ENCODE results near the gene ENAH.
"Not testable (repeated sequence)": the region's sequence is repeated elsewhere in the genome, so short reads cannot be mapped to it uniquely, and the experiment has no call there.

The ENAH gene

DNA sequence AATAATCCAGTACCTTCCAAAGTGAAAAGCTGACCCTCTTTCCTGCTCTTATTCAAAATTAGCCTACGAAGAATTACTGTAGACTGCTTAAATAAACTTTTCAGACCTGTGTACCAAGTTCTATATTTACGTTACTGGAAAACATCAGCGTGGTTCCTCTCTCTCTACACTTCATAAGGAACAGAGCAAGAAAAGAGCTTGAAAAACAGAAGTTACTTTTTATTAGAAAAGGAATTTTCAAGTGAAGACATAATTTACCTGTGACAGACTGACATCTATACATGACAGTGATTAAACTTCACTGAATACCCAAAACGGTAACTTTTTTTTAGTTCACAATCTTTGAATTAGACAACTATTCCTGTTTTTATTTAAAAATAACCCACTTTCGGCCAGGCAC, 2.7 kb downstream of the ENAH start:
- no peak overlapping the region for H3K27ac ChIP-seq (ENCODE audit: insufficient read depth in 1 of 2, low read depth in 1 of 2, low read length in 2 of 2, poor library complexity in 1 of 2, severe bottlenecking in 2 of 2)

DNA sequence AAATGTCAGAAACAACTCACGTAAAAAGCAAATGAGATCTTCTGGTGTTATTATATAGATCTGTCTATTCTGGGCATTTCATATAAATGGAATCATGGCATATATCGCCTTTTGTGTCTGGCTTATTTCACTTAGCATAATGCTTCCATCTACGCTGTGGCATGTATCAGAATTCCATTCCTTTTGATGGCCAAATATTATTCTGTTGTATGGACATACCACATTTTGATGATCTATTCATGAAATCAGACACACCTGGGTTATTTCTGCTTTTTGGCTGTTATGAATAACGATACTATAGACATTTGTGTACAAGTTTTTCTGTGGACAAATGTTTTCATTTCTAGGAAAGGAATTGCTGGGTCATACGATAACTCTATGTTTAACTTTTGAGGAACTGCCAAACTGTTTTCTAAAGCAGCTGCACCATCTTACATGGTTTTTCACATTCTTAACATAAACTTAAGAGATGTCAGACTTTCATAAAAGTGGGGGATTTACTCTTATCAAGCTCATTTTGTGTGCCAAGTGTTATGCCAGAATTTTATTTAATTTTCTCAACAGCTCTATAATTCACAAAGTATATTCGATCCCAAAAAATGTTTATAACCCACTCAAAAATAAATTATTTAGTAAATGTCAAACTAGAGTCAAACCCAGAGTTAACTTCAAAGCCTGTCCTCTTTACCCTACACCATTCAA, 7.6 kb downstream of the ENAH start:
- Histone ChIP-seq H3K9me3 (ENCODE audit: control extremely low read depth in 1 of 5, control insufficient read depth in 4 of 5, insufficient read depth in 2 of 5, low read depth in 1 of 5, low read length in 4 of 5) (peaks cover 0 to 3% (median 0%) of the 10 kb centered on the region in 5 experiments), H3K27me3 (replicated peaks in 2 of 5; ENCODE audit: control insufficient read depth in 4 of 5, insufficient read depth in 5 of 5, low read length in 4 of 5) (peaks cover 0 to 16% (median 2%) of the 10 kb centered on the region in 5 experiments), H3K4me3 (ENCODE audit: control insufficient read depth in 1 of 7, extremely low read depth in 1 of 7, insufficient read depth in 4 of 7, low read depth in 2 of 7, low read length in 6 of 7) (no peak overlapping the region), H3K36me3 (ENCODE audit: control insufficient read depth in 4 of 4, insufficient read depth in 4 of 4, low read length in 3 of 4) (no peaks in the 10 kb centered on the region), H3K4me1 (ENCODE audit: control extremely low read depth in 1 of 4, control insufficient read depth in 4 of 4, insufficient read depth in 4 of 4, low read length in 3 of 4) (no peaks in the 10 kb centered on the region), H3K27ac (ENCODE audit: insufficient read depth in 1 of 2, low read depth in 1 of 2, low read length in 2 of 2, poor library complexity in 1 of 2, severe bottlenecking in 2 of 2) (no peak overlapping the region)
- no peak for DNase-seq
- CTCF ChIA-PET, result no interaction called here
- POLR2A ChIA-PET, result no interaction called here
- WGBS (ENCODE audit: insufficient coverage), result 92% methylated on average over 2 of the region's 6 CpGs

More for the DNA sequence above, 2.7 kb downstream of the ENAH start:
- Histone ChIP-seq H3K4me1 (ENCODE audit: control extremely low read depth in 1 of 4, control insufficient read depth in 4 of 4, insufficient read depth in 4 of 4, low read length in 3 of 4) (peaks cover 0 to 16% (median 15%) of the 10 kb centered on the region in 4 experiments), H3K9me3 (ENCODE audit: control extremely low read depth in 1 of 5, control insufficient read depth in 4 of 5, insufficient read depth in 2 of 5, low read depth in 1 of 5, low read length in 4 of 5) (peaks cover 0 to 2% (median 0%) of the 10 kb centered on the region in 5 experiments), H3K36me3 (ENCODE audit: control insufficient read depth in 4 of 4, insufficient read depth in 4 of 4, low read length in 3 of 4) (no peaks in the 10 kb centered on the region), H3K4me3 (ENCODE audit: control insufficient read depth in 1 of 7, extremely low read depth in 1 of 7, insufficient read depth in 4 of 7, low read depth in 2 of 7, low read length in 6 of 7) (no peak overlapping the region), H3K27me3 (replicated peaks in 2 of 5; ENCODE audit: control insufficient read depth in 4 of 5, insufficient read depth in 5 of 5, low read length in 4 of 5) (peaks cover 3 to 48% (median 17%) of the 10 kb centered on the region in 5 experiments)
- 86% methylated on average over 2 of the region's 5 CpGs for WGBS (ENCODE audit: insufficient coverage)
- ChIA-PET POLR2A (no interaction called here), CTCF (interaction anchor here (1.9 kb wide), 1 partner anchor 10 kb away, joined by 6 read pairs; no protein-coding TSS in a partner anchor)
- DNase-seq, result no peak

DNA sequence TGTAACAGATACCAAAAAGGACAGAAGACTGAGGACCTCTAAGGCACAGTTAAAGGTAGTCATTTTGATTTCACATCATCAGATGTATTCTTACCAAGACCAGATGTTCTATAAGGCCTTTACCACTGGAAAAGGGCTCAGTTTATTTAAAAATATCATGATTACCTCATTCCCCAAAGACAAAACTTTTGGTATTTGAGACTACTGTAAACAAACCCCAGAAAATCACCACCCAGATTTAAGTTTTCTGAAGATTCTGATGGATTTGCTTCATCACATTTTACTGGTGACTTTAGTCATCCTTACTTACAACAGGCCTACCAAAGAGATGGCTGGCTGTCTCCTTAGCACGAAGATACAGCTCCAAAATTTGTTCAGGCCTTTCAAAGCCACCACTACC, 8.3 kb downstream of the ENAH start:
- CTCF ChIA-PET, result no interaction called here

DNA sequence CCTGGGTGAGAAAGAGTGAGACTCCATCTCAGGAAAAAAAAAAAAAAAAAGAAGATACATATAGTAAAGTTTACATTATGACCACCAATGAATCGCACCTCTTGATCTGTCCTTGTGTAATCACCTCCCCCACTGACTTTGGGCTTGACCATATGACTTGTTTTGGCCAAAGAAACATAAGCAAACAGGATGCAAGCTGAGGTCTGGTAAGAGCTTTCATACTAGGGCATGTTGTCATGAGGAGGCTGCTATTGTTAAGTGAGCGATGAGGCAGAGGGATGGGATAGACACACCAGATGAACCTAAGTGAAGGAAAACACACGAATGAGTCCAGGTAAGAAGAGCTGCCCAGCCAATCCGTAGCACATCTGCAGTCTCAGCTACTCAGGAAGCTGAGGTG, 10.7 kb downstream of the ENAH start:
- DNase-seq, result no peak
- no peak overlapping the region for H3K4me3 ChIP-seq (ENCODE audit: control insufficient read depth in 1 of 7, extremely low read depth in 1 of 7, insufficient read depth in 4 of 7, low read depth in 2 of 7, low read length in 6 of 7)
- H3K4me1 ChIP-seq (ENCODE audit: control extremely low read depth in 1 of 4, control insufficient read depth in 4 of 4, insufficient read depth in 4 of 4, low read length in 3 of 4), result no peaks in the 10 kb centered on the region
- H3K36me3 ChIP-seq (ENCODE audit: control insufficient read depth in 4 of 4, insufficient read depth in 4 of 4, low read length in 3 of 4), result no peaks in the 10 kb centered on the region
- ChIA-PET POLR2A (no interaction called here), CTCF (interaction anchor here (1.3 kb wide), 1 partner anchor 20 kb away, joined by 4 read pairs; no protein-coding TSS in a partner anchor)
- WGBS (ENCODE audit: insufficient coverage), result 97% methylated on average over 3 of the region's 4 CpGs
- H3K9me3 ChIP-seq (ENCODE audit: control extremely low read depth in 1 of 5, control insufficient read depth in 4 of 5, insufficient read depth in 2 of 5, low read depth in 1 of 5, low read length in 4 of 5), result peaks cover 0 to 5% (median 2%) of the 10 kb centered on the region in 5 experiments
- no peaks in the 10 kb centered on the region for H3K27me3 ChIP-seq (replicated peaks in 2 of 5; ENCODE audit: control insufficient read depth in 4 of 5, insufficient read depth in 5 of 5, low read length in 4 of 5)
- H3K27ac ChIP-seq (ENCODE audit: insufficient read depth in 1 of 2, low read depth in 1 of 2, low read length in 2 of 2, poor library complexity in 1 of 2, severe bottlenecking in 2 of 2), result no peak overlapping the region

More for the DNA sequence above, 8.3 kb downstream of the ENAH start:
- 89% methylated on average over 1 of the region's 1 CpG for WGBS (ENCODE audit: insufficient coverage)
- DNase-seq, result no peak
- Histone ChIP-seq H3K4me3 (ENCODE audit: control insufficient read depth in 1 of 7, extremely low read depth in 1 of 7, insufficient read depth in 4 of 7, low read depth in 2 of 7, low read length in 6 of 7) (no peak overlapping the region), H3K9me3 (ENCODE audit: control extremely low read depth in 1 of 5, control insufficient read depth in 4 of 5, insufficient read depth in 2 of 5, low read depth in 1 of 5, low read length in 4 of 5) (peaks cover 0 to 3% (median 0%) of the 10 kb centered on the region in 5 experiments), H3K4me1 (ENCODE audit: control extremely low read depth in 1 of 4, control insufficient read depth in 4 of 4, insufficient read depth in 4 of 4, low read length in 3 of 4) (no peaks in the 10 kb centered on the region), H3K27me3 (replicated peaks in 2 of 5; ENCODE audit: control insufficient read depth in 4 of 5, insufficient read depth in 5 of 5, low read length in 4 of 5) (peaks cover 0 to 10% (median 0%) of the 10 kb centered on the region in 5 experiments), H3K36me3 (ENCODE audit: control insufficient read depth in 4 of 4, insufficient read depth in 4 of 4, low read length in 3 of 4) (no peaks in the 10 kb centered on the region), H3K27ac (ENCODE audit: insufficient read depth in 1 of 2, low read depth in 1 of 2, low read length in 2 of 2, poor library complexity in 1 of 2, severe bottlenecking in 2 of 2) (no peak overlapping the region)
- POLR2A ChIA-PET, result no interaction called here

DNA sequence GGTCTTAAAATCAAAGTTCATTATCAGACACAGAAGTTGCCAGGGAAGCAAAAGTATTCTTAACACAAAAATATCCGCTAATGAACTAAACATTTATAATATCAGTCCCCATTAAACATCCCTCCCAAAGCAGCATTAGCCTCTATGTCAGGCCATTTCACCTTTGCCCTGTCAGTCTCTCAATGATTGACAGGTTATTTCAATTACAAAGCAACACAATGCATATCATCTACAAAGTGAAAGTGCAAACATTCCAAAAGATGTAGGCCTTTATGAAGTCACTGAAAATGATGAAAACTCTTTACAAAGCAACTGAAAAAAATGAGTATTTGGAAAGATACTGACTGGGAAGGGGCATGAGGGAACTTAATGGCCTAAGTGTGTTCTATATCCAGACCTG, 14.1 kb downstream of the ENAH start:
- no peak for DNase-seq
- ChIA-PET POLR2A (no interaction called here), CTCF (interaction anchor here (1.6 kb wide), 1 partner anchor 11 kb away, joined by 4 read pairs; no protein-coding TSS in a partner anchor)
- H3K27ac ChIP-seq (ENCODE audit: insufficient read depth in 1 of 2, low read depth in 1 of 2, low read length in 2 of 2, poor library complexity in 1 of 2, severe bottlenecking in 2 of 2), result no peak overlapping the region
- no peak overlapping the region for H3K4me3 ChIP-seq (ENCODE audit: control insufficient read depth in 1 of 7, extremely low read depth in 1 of 7, insufficient read depth in 4 of 7, low read depth in 2 of 7, low read length in 6 of 7)
- peaks cover 0 to 5% (median 2%) of the 10 kb centered on the region in 5 experiments for H3K9me3 ChIP-seq (ENCODE audit: control extremely low read depth in 1 of 5, control insufficient read depth in 4 of 5, insufficient read depth in 2 of 5, low read depth in 1 of 5, low read length in 4 of 5)
- 100% methylated on average over 1 of the region's 1 CpG for WGBS (ENCODE audit: insufficient coverage)
- no peaks in the 10 kb centered on the region for H3K27me3 ChIP-seq (replicated peaks in 2 of 5; ENCODE audit: control insufficient read depth in 4 of 5, insufficient read depth in 5 of 5, low read length in 4 of 5)
- H3K36me3 ChIP-seq (ENCODE audit: control insufficient read depth in 4 of 4, insufficient read depth in 4 of 4, low read length in 3 of 4), result no peaks in the 10 kb centered on the region
- no peaks in the 10 kb centered on the region for H3K4me1 ChIP-seq (ENCODE audit: control extremely low read depth in 1 of 4, control insufficient read depth in 4 of 4, insufficient read depth in 4 of 4, low read length in 3 of 4)

DNA sequence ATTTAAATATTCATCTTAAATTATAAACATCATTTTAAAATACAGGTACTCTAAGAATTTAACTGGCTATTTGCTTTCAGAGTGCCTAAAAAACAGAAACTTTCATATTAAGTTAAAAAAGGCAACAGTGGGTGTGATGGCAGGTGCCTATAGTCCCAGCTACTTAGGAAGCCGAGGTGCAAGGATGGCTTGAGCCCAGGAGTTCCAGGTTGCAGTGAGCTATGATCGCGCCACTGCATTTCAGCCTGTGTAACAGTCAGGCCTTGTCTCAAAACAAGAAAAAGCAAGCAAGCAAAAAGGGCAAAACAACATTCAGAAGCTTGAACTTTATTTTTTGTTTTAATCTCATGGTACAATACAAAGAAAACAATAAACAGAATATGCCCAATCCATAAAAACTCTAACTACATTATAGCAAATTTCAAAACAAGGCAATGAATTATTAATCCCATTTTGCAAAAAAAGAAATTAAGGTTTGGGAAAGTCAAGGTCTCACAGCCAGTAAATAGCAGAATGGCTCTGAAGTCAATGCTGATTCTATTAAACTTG, 15.2 kb downstream of the ENAH start:
- ChIA-PET POLR2A (no interaction called here), CTCF (interaction anchor here (1.6 kb wide), 1 partner anchor 10 kb away, joined by 4 read pairs; no protein-coding TSS in a partner anchor)
- DNase-seq, result no peak
- no peaks in the 10 kb centered on the region for H3K4me1 ChIP-seq (ENCODE audit: control extremely low read depth in 1 of 4, control insufficient read depth in 4 of 4, insufficient read depth in 4 of 4, low read length in 3 of 4)
- WGBS (ENCODE audit: insufficient coverage), result no CpG with 5 or more reads among the region's 3 CpGs
- no peaks in the 10 kb centered on the region for H3K36me3 ChIP-seq (ENCODE audit: control insufficient read depth in 4 of 4, insufficient read depth in 4 of 4, low read length in 3 of 4)
- H3K27me3 ChIP-seq (replicated peaks in 2 of 5; ENCODE audit: control insufficient read depth in 4 of 5, insufficient read depth in 5 of 5, low read length in 4 of 5), result no peaks in the 10 kb centered on the region
- H3K9me3 ChIP-seq (ENCODE audit: control extremely low read depth in 1 of 5, control insufficient read depth in 4 of 5, insufficient read depth in 2 of 5, low read depth in 1 of 5, low read length in 4 of 5), result peaks cover 0 to 5% (median 2%) of the 10 kb centered on the region in 5 experiments
- no peak overlapping the region for H3K4me3 ChIP-seq (ENCODE audit: control insufficient read depth in 1 of 7, extremely low read depth in 1 of 7, insufficient read depth in 4 of 7, low read depth in 2 of 7, low read length in 6 of 7)
- no peak overlapping the region for H3K27ac ChIP-seq (ENCODE audit: insufficient read depth in 1 of 2, low read depth in 1 of 2, low read length in 2 of 2, poor library complexity in 1 of 2, severe bottlenecking in 2 of 2)

DNA sequence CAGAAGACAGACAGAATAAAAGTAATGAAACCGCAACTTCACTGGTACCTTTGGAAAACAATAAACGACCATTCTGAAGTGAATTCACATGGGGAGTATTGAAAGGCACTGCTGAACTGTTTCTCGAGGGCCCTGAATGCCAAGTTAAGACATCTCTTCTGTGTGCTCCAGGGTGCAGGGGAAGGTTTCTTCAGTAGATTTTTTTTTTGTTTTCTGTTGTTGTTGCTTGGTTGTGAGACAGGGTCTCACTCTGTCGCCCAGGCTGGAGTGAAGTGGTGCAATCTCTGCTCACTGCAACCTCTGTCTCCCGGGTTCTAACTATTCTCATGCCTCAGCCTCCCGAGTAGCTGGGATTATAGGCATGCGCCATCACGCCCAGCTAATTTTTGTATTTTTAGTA, 15.9 kb downstream of the ENAH start:
- DNase-seq; H3K36me3 ChIP-seq (ENCODE audit: control insufficient read depth in 4 of 4, insufficient read depth in 4 of 4, low read length in 3 of 4); POLR2A ChIA-PET; H3K27ac ChIP-seq (ENCODE audit: insufficient read depth in 1 of 2, low read depth in 1 of 2, low read length in 2 of 2, poor library complexity in 1 of 2, severe bottlenecking in 2 of 2); H3K27me3 ChIP-seq (replicated peaks in 2 of 5; ENCODE audit: control insufficient read depth in 4 of 5, insufficient read depth in 5 of 5, low read length in 4 of 5); H3K9me3 ChIP-seq (ENCODE audit: control extremely low read depth in 1 of 5, control insufficient read depth in 4 of 5, insufficient read depth in 2 of 5, low read depth in 1 of 5, low read length in 4 of 5); H3K4me3 ChIP-seq (ENCODE audit: control insufficient read depth in 1 of 7, extremely low read depth in 1 of 7, insufficient read depth in 4 of 7, low read depth in 2 of 7, low read length in 6 of 7); CTCF ChIA-PET; H3K4me1 ChIP-seq (ENCODE audit: control extremely low read depth in 1 of 4, control insufficient read depth in 4 of 4, insufficient read depth in 4 of 4, low read length in 3 of 4): not testable (repeated sequence)
- WGBS (ENCODE audit: insufficient coverage), result 96% methylated on average over 7 of the region's 8 CpGs

Measured in common myeloid progenitor, CD34-positive (primary cell).